SU-DHL-6 (cell line): ENCODE results near the gene ANGPTL7.

ENCODE experiments used
- H2AFZ ChIP-seq: fragments of 200-600 bp; sonication (generic); 2 replicates; pipeline ENCODE4 v1.6.1; 2014; ENCODE audit warnings: low read depth, mild to moderate bottlenecking, moderate library complexity, mixed read lengths, antibody characterized with exemption, low read length; ENCODE audit not compliant: severe bottlenecking
- H3F3A ChIP-seq: fragments of 200-600 bp; shearing (Covaris generic); 2 replicates; pipeline ENCODE4 v1.6.0; 2016; ENCODE audit warnings: antibody characterized with exemption, mild to moderate bottlenecking; ENCODE audit not compliant: insufficient read depth
- H3K27ac ChIP-seq: fragments of 200-600 bp; sonication (generic); 2 replicates; pipeline ENCODE4 v1.5.1; 2016; ENCODE audit warnings: low read depth, mild to moderate bottlenecking, low read length, moderate library complexity, mixed read lengths
- H3K27me3 ChIP-seq: fragments of 200-600 bp; sonication (generic), shearing (Covaris generic); 2 replicates; pipeline ENCODE4 v1.6.0; 2014; ENCODE audit warnings: mild to moderate bottlenecking, low read length
- H3K36me3 ChIP-seq: fragments of 200-600 bp; sonication (generic); 2 replicates; pipeline ENCODE4 v1.6.1; 2014; ENCODE audit warnings: mild to moderate bottlenecking, low read length, mixed read lengths
- H3K4me2 ChIP-seq: fragments of 300-600, 200-600 bp; shearing (Covaris generic), sonication (generic); 2 replicates; pipeline ENCODE4 v1.6.0; 2014; ENCODE audit warnings: low read length, low read depth, mild to moderate bottlenecking; ENCODE audit not compliant: poor library complexity, severe bottlenecking
- H3K4me3 ChIP-seq: fragments of 200-600 bp; sonication (generic); 2 replicates; pipeline ENCODE4 v1.5.1; 2014; ENCODE audit warnings: antibody characterized with exemption, low read length, mild to moderate bottlenecking, mixed read lengths; ENCODE audit not compliant: insufficient read depth, poor library complexity, severe bottlenecking
- H3K79me2 ChIP-seq: fragments of 200-600 bp; sonication (generic); 2 replicates; pipeline ENCODE4 v1.6.1; 2014; ENCODE audit warnings: mild to moderate bottlenecking, low read length, moderate library complexity; ENCODE audit not compliant: insufficient read depth
- H3K9ac ChIP-seq: fragments of 200-600 bp; sonication (generic); 2 replicates; pipeline ENCODE4 v1.7.0; 2014; ENCODE audit warnings: mild to moderate bottlenecking, low read length
- H3K9me2 ChIP-seq: fragments of 200-600 bp; sonication (generic); replicated peaks from 2 replicates; pipeline ENCODE4 v1.6.1; 2014; ENCODE audit warnings: low read length; ENCODE audit not compliant: insufficient read depth
- H3K9me3 ChIP-seq: fragments of 200-600 bp; sonication (generic); 2 replicates; pipeline ENCODE4 v1.6.1; 2014; ENCODE audit warnings: low read length, mixed read lengths; ENCODE audit not compliant: insufficient read depth
- H4K20me1 ChIP-seq: fragments of 200-600 bp; sonication (generic); 2 replicates; pipeline ENCODE4 v1.6.1; 2014; ENCODE audit warnings: low read depth, mild to moderate bottlenecking, antibody characterized with exemption, low read length, moderate library complexity, mixed read lengths
- EZH2phosphoT487 ChIP-seq: fragments of 200-600 bp; sonication (generic), shearing (Covaris generic); conservative IDR thresholded peaks from 2 replicates; pipeline ENCODE4 v1.6.1; 2018; ENCODE audit warnings: mild to moderate bottlenecking, antibody characterized with exemption, low read length, moderate library complexity, mixed read lengths
- TF ChIP-seq, protein P1 (sequence below): fragments of 200-600 bp; sonication (generic); IDR thresholded peaks from one replicate; pipeline ENCODE4 v1.5.1; 2017; ENCODE audit warnings: antibody characterized with exemption, mild to moderate bottlenecking, low read length, moderate library complexity; ENCODE audit not compliant: insufficient read depth, poor library complexity, severe bottlenecking

ANGPTL7 gene

DNA sequence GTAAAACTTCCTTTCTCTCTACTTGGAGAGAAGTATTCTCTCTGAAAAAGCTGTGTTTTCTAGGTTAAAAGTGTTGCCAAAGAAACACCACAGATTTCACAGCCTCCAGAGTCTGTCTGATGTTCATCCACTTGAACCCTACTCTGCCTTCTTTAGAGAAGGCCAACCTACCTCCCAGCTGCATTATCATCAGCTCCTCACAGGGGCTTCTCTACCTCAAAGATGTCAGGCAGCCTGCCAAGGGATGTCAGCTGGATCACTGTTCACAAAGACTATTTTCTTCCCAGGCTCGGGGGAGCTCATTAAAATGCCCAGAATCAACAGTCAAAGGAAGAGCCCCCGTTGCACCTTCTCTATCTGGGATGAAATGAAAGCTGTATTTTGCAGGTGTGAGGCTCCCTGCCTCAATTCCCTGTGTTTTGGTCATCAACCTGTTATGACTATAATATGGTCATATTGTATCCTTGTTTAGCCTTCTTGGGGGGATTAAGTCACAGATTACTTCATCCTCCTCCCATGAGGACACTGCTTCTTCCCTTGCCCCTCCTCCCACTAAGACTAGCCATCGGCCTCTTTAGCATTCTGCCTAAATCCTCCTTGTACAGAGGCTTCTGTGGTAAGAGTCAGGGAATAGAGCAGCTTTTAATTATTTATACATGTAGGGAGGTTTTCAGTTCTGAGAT, 25.7 kb downstream of the ANGPTL7 start:
- Histone ChIP-seq H4K20me1 (no peaks in the 10 kb centered on the region), H2AFZ (no peak overlapping the region), H3K27me3 (no peaks in the 10 kb centered on the region), H3K27ac (no peak overlapping the region), H3K36me3 (peaks cover 5% of the 10 kb centered on the region), H3F3A (no peaks in the 10 kb centered on the region), H3K9ac (no peak overlapping the region), H3K79me2 (no peaks in the 10 kb centered on the region; the same call in 1 of the 2 replicates), H3K9me3 (no peaks in the 10 kb centered on the region), H3K9me2 (no peaks in the 10 kb centered on the region), H3K4me2 (no peak overlapping the region), H3K4me3 (no peak overlapping the region)
- TF ChIP-seq EZH2phosphoT487, result no peak
- TF ChIP-seq, protein P1, sequence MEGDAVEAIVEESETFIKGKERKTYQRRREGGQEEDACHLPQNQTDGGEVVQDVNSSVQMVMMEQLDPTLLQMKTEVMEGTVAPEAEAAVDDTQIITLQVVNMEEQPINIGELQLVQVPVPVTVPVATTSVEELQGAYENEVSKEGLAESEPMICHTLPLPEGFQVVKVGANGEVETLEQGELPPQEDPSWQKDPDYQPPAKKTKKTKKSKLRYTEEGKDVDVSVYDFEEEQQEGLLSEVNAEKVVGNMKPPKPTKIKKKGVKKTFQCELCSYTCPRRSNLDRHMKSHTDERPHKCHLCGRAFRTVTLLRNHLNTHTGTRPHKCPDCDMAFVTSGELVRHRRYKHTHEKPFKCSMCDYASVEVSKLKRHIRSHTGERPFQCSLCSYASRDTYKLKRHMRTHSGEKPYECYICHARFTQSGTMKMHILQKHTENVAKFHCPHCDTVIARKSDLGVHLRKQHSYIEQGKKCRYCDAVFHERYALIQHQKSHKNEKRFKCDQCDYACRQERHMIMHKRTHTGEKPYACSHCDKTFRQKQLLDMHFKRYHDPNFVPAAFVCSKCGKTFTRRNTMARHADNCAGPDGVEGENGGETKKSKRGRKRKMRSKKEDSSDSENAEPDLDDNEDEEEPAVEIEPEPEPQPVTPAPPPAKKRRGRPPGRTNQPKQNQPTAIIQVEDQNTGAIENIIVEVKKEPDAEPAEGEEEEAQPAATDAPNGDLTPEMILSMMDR, result no peak

- no peaks in the 10 kb centered on the region for H3K27me3 ChIP-seq
- H3K4me2 ChIP-seq, result no peak overlapping the region
- no peak overlapping the region for H2AFZ ChIP-seq
- H3K79me2 ChIP-seq, result no peaks in the 10 kb centered on the region; the same call in 1 of the 2 replicates
- no peak overlapping the region for H3K4me3 ChIP-seq
- no peak overlapping the region for H3K9ac ChIP-seq
- no peaks in the 10 kb centered on the region for H3F3A ChIP-seq
- H3K9me2 ChIP-seq, result no peaks in the 10 kb centered on the region
- no peaks in the 10 kb centered on the region for H3K9me3 ChIP-seq
- TF ChIP-seq EZH2phosphoT487, result no peak
- TF ChIP-seq, protein P1, result no peak
- H4K20me1 ChIP-seq, result no peaks in the 10 kb centered on the region
- H3K36me3 ChIP-seq, result peaks cover 8% of the 10 kb centered on the region
- H3K27ac ChIP-seq, result no peak overlapping the region
Observed at GRCh38 chr1:11215381-11216005, 26.3 kb downstream of the ANGPTL7 start.

DNA sequence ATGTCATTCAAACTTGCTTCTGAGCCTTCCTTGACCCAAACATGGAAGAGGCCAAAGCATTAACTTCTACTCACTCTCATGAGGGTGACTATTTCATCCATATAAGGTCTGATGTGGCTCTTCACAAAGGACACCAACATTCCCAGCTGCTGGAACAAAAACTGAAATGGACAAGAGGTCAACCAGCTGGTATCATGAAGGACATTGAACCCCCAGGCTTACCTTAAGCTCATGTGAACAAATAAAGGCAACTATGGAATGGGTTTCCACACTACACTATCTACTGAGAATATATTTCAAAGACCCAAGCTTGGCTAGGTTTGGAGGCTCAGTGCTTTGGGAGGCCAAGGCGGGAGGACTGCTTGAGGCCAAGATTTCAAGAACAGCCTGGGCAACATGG, 26.9 kb downstream of the ANGPTL7 start:
- Histone ChIP-seq H3K9me2 (no peaks in the 10 kb centered on the region), H2AFZ (no peak overlapping the region), H3K4me2 (no peak overlapping the region), H3K79me2 (no peaks in the 10 kb centered on the region; the same call in 1 of the 2 replicates), H3F3A (no peaks in the 10 kb centered on the region), H3K9me3 (no peaks in the 10 kb centered on the region), H3K4me3 (no peak overlapping the region), H3K9ac (no peak overlapping the region), H3K27ac (no peak overlapping the region), H3K27me3 (no peaks in the 10 kb centered on the region), H4K20me1 (no peaks in the 10 kb centered on the region), H3K36me3 (peaks cover 8% of the 10 kb centered on the region)
- TF ChIP-seq, protein P1, result no peak
- no peak for TF ChIP-seq EZH2phosphoT487
